Keratinocyte (primary cell): Measurements from ENCODE around the gene NFKBIZ. TPM values are rescaled to one million over a fixed set of nuclear protein-coding genes. Genes with fewer than 3 reads are reported as not detected.

ENCODE experiments used
- DNase-seq: peaks from one replicate; pipeline ENCODE4 v3.0.0-alpha.2; 2011; ENCODE audit warnings: low read depth, missing footprints, low spot score
- FAIRE-seq: peaks from 2 replicates; lab custom pipeline; 2011; peaks lifted over from hg19 to GRCh38; lab: Jason Lieb, UNC
- H2AFZ ChIP-seq: 2 replicates; pipeline ENCODE4 v1.6.0; 2012; ENCODE audit warnings: low read length, control low read depth, inconsistent platforms; ENCODE audit not compliant: control insufficient read depth
- H3K27ac ChIP-seq: 2 replicates; pipeline ENCODE4 v1.5.1; 2011; ENCODE audit warnings: low read length; ENCODE audit not compliant: control insufficient read depth, insufficient read depth
- H3K27me3 ChIP-seq: 3 replicates; pipeline ENCODE4 v1.6.0; 2011; ENCODE audit warnings: low read length; ENCODE audit not compliant: control insufficient read depth, insufficient read depth; ENCODE audit errors: extremely low read depth
- H3K36me3 ChIP-seq, 2 experiments: 2 replicates in 1 of 2; 3 replicates in 1 of 2; pipeline ENCODE4 v1.5.1; 2011; ENCODE audit warnings: low read length in 2 of 2, mild to moderate bottlenecking in 1 of 2; ENCODE audit not compliant: control insufficient read depth in 2 of 2, insufficient read depth in 2 of 2; ENCODE audit errors: extremely low read depth in 1 of 2
- H3K4me1 ChIP-seq: 3 replicates; pipeline ENCODE4 v1.5.1; 2011; ENCODE audit warnings: low read length; ENCODE audit not compliant: control insufficient read depth, insufficient read depth; ENCODE audit errors: extremely low read depth
- H3K4me2 ChIP-seq: 3 replicates; pipeline ENCODE4 v1.6.0; 2011; ENCODE audit warnings: low read depth, low read length; ENCODE audit not compliant: control insufficient read depth, insufficient read depth; ENCODE audit errors: extremely low read depth
- H3K4me3 ChIP-seq, 3 experiments: fragments of 200-600 bp in 1 of 3; sonication (generic) in 1 of 3; 2 replicates in 2 of 3; 3 replicates in 1 of 3; pipeline ENCODE4 v1.5.1; 2011 to 2016; ENCODE audit warnings: low read length in 3 of 3, mild to moderate bottlenecking in 3 of 3, control low read depth in 2 of 3, inconsistent platforms in 1 of 3, low read depth in 1 of 3, mixed read lengths in 1 of 3, mixed run types in 1 of 3, moderate library complexity in 1 of 3; ENCODE audit not compliant: control insufficient read depth in 2 of 3, insufficient read depth in 2 of 3; ENCODE audit errors: extremely low read depth in 1 of 3
- H3K79me2 ChIP-seq: 2 replicates; pipeline ENCODE4 v1.6.0; 2012; ENCODE audit warnings: low read length; ENCODE audit not compliant: control insufficient read depth, insufficient read depth
- H3K9ac ChIP-seq: 3 replicates; pipeline ENCODE4 v1.6.0; 2011; ENCODE audit warnings: low read length; ENCODE audit not compliant: control insufficient read depth, insufficient read depth; ENCODE audit errors: extremely low read depth
- H3K9me1 ChIP-seq: 3 replicates; pipeline ENCODE4 v1.6.0; 2011; ENCODE audit warnings: low read length; ENCODE audit not compliant: control insufficient read depth, insufficient read depth; ENCODE audit errors: extremely low read depth
- H3K9me3 ChIP-seq: 2 replicates; pipeline ENCODE4 v1.5.1; 2012; ENCODE audit warnings: low read depth, low read length; ENCODE audit not compliant: control insufficient read depth
- H4K20me1 ChIP-seq: 3 replicates; pipeline ENCODE4 v1.6.0; 2011; ENCODE audit warnings: low read length; ENCODE audit not compliant: control insufficient read depth, insufficient read depth; ENCODE audit errors: extremely low read depth
- EZH2 ChIP-seq: IDR thresholded peaks from one replicate; pipeline ENCODE4 v1.6.1; 2012; ENCODE audit warnings: inconsistent platforms, mild to moderate bottlenecking, low read length, moderate library complexity
- dilution Hi-C: fragments of 300-500 bp; cut with MboI; formaldehyde crosslinking; loops from one replicate; pipeline ENCODE4 v1.7.0; 2020; ENCODE audit warnings: low sequenced_read_pairs; ENCODE audit not compliant: extremely low pct_ligation_motif_present
- polyA plus RNA-seq, 5 experiments: library from polyadenylated mRNA; depleted of rRNA in 3 of 5; stranded (reverse) in 3 of 5; stranded (forward) in 1 of 5; unstranded in 1 of 5; fragments of >200 nt; gene quantifications; 1 replicate in 1 of 5; 2 replicates in 3 of 5; 3 replicates in 1 of 5; pipeline versions ENCODE4 v1.2.1 to v1.2.3, GENCODE V29; 2011 to 2012; ENCODE audit warnings: missing spikeins in 2 of 5, low read depth in 1 of 5, low replicate concordance in 1 of 5
- TF ChIP-seq, protein P1 (sequence below), 3 experiments: IDR thresholded peaks in 1 of 3; conservative IDR thresholded peaks in 1 of 3; optimal IDR thresholded peaks in 1 of 3; 2 replicates in 2 of 3; 3 replicates in 1 of 3; pipeline versions ENCODE3 to v1.5.1; 2011; ENCODE audit warnings: low read length in 3 of 3, mild to moderate bottlenecking in 3 of 3, moderate library complexity in 2 of 3, control low read depth in 1 of 3, inconsistent platforms in 1 of 3; ENCODE audit not compliant: insufficient read depth in 2 of 3; ENCODE audit errors: extremely low read depth in 1 of 3

The NFKBIZ gene
- polyA plus RNA-seq, 1 donor (not counting 4 experiments of a cell fraction or from before 2014, with no cell fraction given) = 88.9 TPM

DNA sequence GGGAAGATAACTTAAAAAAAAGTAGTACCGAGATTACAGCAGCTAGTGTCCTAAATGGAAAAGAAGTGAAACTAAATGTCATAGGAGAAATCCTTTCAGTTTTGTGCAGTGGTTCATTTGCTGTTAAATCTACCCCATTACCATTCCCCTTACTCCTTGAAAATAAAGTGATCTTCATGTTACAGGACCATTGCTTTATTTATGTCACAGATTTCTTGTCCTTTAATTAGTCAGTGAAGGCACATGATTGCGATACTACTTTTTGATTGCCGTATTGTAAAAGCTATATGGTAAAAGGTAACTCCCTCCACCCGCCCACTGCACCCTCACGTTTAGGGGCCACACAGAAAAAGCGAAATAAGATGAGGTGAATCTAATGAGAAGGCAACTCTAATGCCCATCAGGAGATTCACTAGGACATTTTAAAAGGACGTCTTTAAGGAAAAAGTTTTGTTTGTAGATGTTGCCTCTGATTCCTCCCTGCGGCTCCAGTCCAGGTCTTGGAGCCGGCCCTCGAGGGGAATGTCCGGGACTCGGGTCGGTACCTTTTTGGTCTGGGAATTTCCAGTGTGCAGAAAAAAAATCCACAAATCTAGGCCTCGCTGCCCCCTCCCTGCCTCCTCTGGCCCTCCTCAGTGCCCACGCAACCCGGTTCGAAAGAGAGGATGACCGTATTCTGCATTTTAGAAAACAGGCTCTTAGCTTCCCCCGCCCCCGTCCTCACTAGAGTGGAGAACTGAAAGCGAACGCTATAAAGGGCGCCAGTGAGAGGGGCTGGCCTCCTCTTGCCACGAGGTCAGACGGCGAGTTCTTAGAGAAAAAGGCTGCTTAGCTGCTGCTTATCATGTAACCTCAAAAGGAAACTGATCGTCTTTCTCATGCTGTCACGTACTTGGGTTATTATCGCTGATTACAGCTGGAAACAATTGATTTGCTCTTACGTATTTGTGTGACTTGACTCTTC, 21.8 kb upstream of the NFKBIZ start:
- H3K4me2 ChIP-seq = peak overlapping the region; percentile 84
- H3K27me3 ChIP-seq = no peaks in the 10 kb centered on the region
- no peak for TF ChIP-seq EZH2
- TF ChIP-seq, protein P1, sequence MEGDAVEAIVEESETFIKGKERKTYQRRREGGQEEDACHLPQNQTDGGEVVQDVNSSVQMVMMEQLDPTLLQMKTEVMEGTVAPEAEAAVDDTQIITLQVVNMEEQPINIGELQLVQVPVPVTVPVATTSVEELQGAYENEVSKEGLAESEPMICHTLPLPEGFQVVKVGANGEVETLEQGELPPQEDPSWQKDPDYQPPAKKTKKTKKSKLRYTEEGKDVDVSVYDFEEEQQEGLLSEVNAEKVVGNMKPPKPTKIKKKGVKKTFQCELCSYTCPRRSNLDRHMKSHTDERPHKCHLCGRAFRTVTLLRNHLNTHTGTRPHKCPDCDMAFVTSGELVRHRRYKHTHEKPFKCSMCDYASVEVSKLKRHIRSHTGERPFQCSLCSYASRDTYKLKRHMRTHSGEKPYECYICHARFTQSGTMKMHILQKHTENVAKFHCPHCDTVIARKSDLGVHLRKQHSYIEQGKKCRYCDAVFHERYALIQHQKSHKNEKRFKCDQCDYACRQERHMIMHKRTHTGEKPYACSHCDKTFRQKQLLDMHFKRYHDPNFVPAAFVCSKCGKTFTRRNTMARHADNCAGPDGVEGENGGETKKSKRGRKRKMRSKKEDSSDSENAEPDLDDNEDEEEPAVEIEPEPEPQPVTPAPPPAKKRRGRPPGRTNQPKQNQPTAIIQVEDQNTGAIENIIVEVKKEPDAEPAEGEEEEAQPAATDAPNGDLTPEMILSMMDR (optimal IDR thresholded peaks at IDR 0.05 in 1 of 3, IDR thresholded peaks at IDR 0.05 in 1 of 3, conservative IDR thresholded peaks at IDR 0.05 in 1 of 3; ENCODE audit: extremely low read depth in 1 of 3, insufficient read depth in 2 of 3, low read length in 3 of 3) = no peak
- H3K4me1 ChIP-seq = peaks cover 22% of the 10 kb centered on the region
- H4K20me1 ChIP-seq = no peaks in the 10 kb centered on the region
- peak overlapping the region; percentile 50 to 73 (median 52) for H3K4me3 ChIP-seq
- H3K79me2 ChIP-seq = no peaks in the 10 kb centered on the region
- no peaks in the 10 kb centered on the region for H3K9me1 ChIP-seq
- H3K9me3 ChIP-seq = no peaks in the 10 kb centered on the region
- no peaks in the 10 kb centered on the region for H3K36me3 ChIP-seq
- dilution Hi-C loops = no loop called here
- peak overlapping the region; percentile 93 for H3K27ac ChIP-seq
- peak overlapping the region; percentile 69 for H2AFZ ChIP-seq
- H3K9ac ChIP-seq = peak overlapping the region; percentile 88
- peak; percentile 62 for FAIRE-seq
- DNase-seq = no peak

DNA sequence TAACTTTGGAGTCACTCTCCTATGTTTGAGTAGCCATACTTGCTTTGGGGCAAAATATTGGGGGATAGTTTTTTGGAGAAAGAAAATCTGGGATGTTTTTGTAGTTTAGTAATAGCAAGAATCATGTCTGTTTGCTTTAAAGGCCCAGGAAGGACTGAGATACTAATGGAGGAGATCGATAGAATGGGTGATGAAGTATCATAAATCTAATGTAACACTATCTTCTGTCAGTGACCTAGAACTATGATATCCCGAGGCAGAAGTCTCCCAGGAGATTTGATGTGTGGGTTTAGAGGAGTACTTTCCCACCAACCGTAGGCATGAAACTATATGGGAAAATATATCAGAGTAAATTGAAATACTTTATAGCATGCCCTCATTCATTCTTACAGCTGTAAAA, 21.0 kb upstream of the NFKBIZ start:
- peak overlapping the region in 2 of 3 experiments; percentile 50 to 73 for H3K4me3 ChIP-seq
- peak overlapping the region; percentile 18 for H2AFZ ChIP-seq
- peaks cover 22% of the 10 kb centered on the region for H3K4me1 ChIP-seq
- H3K36me3 ChIP-seq = no peaks in the 10 kb centered on the region
- H4K20me1 ChIP-seq = no peaks in the 10 kb centered on the region
- H3K79me2 ChIP-seq = no peaks in the 10 kb centered on the region
- peak overlapping the region; percentile 88 for H3K9ac ChIP-seq
- TF ChIP-seq EZH2 = no peak
- TF ChIP-seq, protein P1 (optimal IDR thresholded peaks at IDR 0.05 in 1 of 3, IDR thresholded peaks at IDR 0.05 in 1 of 3, conservative IDR thresholded peaks at IDR 0.05 in 1 of 3; ENCODE audit: extremely low read depth in 1 of 3, insufficient read depth in 2 of 3, low read length in 3 of 3) = no peak
- H3K4me2 ChIP-seq = peak overlapping the region; percentile 84
- no peaks in the 10 kb centered on the region for H3K9me1 ChIP-seq
- H3K27ac ChIP-seq = peak overlapping the region; percentile 93
- FAIRE-seq (no peak), DNase-seq (no peak)
- dilution Hi-C loops = no loop called here
- H3K9me3 ChIP-seq = no peaks in the 10 kb centered on the region
- no peaks in the 10 kb centered on the region for H3K27me3 ChIP-seq
